GM12875 (cell line): ENCODE data around the gene AK5.

ENCODE experiments used
- H3K4me3 ChIP-seq: one replicate; pipeline ENCODE4 v1.5.1; 2011; ENCODE audit warnings: low read depth, low read length, control low read depth
- TF ChIP-seq, protein P1 (sequence below): IDR thresholded peaks from 2 replicates; pipeline ENCODE4 v1.5.1; 2011; ENCODE audit warnings: low read depth, mild to moderate bottlenecking, control low read depth, inconsistent platforms, low read length, moderate library complexity, borderline replicate concordance; ENCODE audit not compliant: insufficient read depth

AK5 gene

DNA sequence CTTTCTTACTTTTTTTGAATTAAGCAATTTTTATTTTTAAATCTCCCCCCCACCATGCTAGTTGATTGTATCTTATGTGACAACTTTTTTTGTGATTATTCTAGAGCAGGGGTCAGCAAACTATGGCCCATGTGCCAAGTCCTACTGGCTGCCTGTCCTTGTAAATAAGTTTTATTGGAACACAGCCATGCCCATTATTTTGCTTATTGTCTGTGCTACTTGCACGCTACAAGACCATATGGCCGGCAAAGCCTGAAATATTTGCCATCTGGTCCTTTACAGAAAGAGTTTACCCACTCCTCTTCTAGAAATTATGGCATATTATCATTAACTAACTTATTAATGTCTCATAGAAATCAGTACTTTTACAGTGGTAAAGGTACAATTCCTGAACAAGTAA lies 51.7 kb downstream of the AK5 start:
- TF ChIP-seq, protein P1, sequence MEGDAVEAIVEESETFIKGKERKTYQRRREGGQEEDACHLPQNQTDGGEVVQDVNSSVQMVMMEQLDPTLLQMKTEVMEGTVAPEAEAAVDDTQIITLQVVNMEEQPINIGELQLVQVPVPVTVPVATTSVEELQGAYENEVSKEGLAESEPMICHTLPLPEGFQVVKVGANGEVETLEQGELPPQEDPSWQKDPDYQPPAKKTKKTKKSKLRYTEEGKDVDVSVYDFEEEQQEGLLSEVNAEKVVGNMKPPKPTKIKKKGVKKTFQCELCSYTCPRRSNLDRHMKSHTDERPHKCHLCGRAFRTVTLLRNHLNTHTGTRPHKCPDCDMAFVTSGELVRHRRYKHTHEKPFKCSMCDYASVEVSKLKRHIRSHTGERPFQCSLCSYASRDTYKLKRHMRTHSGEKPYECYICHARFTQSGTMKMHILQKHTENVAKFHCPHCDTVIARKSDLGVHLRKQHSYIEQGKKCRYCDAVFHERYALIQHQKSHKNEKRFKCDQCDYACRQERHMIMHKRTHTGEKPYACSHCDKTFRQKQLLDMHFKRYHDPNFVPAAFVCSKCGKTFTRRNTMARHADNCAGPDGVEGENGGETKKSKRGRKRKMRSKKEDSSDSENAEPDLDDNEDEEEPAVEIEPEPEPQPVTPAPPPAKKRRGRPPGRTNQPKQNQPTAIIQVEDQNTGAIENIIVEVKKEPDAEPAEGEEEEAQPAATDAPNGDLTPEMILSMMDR, result no peak
- H3K4me3 ChIP-seq, result no peak overlapping the region

DNA sequence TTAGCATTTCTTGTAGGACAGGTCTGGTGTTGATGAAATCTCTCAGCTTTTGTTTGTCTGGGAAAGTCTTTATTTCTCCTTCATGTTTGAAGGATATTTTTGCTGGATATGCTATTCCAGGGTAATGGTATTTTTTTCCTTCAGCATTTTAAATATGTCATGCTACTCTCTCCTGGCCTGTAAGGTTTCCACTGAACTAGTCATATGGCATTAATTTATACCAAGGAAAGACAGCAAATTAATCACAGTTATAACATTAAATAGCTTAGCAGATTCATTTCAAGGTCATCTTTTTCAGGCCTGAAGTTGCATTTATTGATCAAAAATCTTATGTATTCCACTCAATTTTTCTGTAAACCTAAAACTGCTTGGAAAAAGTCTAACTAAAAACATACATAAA lies 54.9 kb downstream of the AK5 start:
- TF ChIP-seq, protein P1, result no peak
- no peak overlapping the region for H3K4me3 ChIP-seq

DNA sequence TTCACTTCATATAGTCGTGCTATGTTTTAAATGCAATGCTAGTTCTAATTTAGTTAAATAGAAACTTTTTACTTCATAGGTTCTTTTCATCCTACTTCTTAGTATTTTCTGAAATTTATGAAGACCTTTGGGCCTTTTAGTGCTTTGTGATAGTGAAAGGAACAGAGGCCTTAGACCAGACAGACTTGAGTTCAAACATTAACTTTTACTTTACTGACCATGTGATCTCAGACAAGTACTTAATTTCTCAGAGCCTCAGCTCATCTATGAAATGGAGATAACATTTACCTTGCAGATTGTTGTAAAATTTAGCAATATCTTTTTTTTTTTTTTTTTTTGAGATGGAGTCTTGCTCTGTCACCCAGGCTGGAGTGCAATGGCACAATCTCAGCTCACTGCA lies 57.5 kb downstream of the AK5 start:
- TF ChIP-seq, protein P1, result no peak
- H3K4me3 ChIP-seq, result no peak overlapping the region

DNA sequence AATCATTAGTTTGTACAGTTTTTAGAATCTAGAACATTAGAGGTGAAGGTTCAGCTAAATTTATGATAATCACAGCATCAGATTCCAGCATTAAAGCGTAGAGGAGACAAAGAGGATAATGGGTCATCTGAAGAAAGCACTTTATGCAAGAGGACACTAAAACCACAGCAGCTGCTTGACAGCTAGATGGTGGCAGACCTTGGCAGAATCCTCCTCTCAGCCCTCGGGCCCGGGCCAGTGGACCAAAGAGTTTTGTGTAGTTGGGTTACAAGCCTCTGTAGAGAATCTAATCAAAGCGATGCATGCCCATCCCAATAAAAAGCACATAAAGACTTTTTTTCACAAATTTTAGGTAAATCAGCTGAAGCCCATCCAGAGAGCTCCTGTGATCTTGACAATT lies 59.4 kb downstream of the AK5 start:
- TF ChIP-seq, protein P1, result no peak
- H3K4me3 ChIP-seq, result no peak overlapping the region

DNA sequence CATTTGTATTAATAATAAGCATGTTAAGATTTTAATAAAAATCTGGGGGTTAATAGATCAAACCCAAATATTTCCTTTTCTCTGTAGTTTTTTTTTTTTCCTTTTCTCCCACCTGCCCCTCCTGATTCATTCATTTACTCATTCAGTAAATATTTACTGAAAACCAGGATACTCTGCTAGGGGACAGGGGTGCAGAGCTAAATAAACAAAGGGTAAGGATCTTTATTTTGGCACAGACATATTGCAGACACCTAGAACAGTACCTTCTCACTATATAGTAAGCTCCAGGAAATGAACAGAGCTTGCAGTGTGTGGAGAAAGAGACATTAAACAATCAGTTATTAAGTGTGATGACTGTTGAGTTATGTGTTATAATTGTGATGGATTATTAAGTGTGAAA lies 60.9 kb downstream of the AK5 start:
- H3K4me3 ChIP-seq, result no peak overlapping the region
- TF ChIP-seq, protein P1, result no peak

DNA sequence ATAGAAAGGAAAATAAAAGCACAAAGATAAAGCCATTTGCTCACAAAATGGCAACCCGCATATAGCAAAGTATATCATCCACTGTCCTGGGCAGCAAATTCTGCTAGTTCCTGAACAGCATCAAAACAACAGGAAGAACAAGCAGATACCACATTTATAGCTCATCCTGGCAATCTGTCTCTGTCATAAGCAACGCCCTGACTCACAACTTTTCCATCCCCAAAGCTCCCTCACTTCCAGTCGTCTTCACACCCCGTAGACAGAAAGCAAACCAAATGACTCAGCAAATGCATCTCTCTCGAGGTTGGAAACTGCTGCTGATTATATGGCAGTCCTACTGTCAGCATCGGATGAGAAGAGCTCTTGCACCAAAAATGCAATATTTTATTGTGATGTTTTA lies 65.8 kb downstream of the AK5 start:
- TF ChIP-seq, protein P1, result no peak
- H3K4me3 ChIP-seq, result no peak overlapping the region

DNA sequence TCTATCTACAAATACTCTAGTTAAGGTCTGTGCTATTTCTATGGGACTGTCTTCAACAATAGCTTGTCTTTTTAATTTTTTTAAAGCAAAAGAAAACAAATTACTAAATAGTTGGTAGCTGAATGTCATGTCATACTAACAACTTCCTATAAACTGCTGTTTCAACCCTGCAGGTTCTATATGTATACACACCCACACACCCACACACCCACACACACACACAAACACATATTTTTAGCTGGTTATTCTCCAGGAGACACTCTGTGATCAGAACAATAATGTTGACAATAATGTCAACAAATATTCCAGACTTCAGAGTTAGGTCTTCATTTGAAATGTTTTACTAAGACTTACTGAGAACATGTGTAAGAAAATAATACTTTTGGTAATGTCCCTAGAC lies 66.7 kb downstream of the AK5 start:
- no peak overlapping the region for H3K4me3 ChIP-seq
- TF ChIP-seq, protein P1, result no peak
